Adrenal gland (tissue), 5 donors: ENCODE measurements around the gene MTX2.

Experiments used
- CTCF ChIP-seq, 6 experiments: fragments of 450-650 bp in 4 of 6; fragments of 200-600 bp in 2 of 6; sonication (generic) in 1 of 6; IDR thresholded peaks; 1 replicate in 5 of 6; 2 replicates in 1 of 6; pipeline versions ENCODE4 v1.5.1 to v1.8.0; 2016 to 2021; ENCODE audit warnings: antibody characterized with exemption in 6 of 6, mild to moderate bottlenecking in 2 of 6, moderate library complexity in 1 of 6
- POLR2A ChIP-seq, 2 donors: fragments of 450-650 bp; IDR thresholded peaks; one replicate each; pipeline ENCODE4 v1.6.1; 2017; ENCODE audit warnings: antibody characterized with exemption in 2 of 2, mild to moderate bottlenecking in 2 of 2, moderate library complexity in 1 of 2
- donor health status: DM: no; HTN: no; CAD: no.

DNA sequence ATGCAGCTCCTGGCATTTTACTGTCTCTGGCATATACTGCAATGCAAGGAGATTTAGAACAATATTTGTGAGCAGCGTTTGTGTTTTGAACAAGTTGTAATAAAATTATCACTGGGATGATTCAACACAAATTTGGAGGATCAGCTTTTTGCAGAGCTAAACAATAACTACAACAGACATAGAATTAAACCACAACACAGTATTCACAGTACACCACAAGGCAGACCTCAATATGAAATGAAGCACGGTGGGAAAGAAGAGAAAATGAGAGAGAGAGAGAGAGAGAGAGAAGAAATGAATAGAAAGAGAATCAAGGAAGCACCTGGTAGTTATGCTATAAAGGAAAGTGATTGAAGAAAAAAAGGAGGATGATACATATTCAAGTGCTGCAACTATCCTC, 41.4 kb upstream of the MTX2 start:
- TF ChIP-seq CTCF (IDR thresholded peaks at IDR 0.05) (no peak), POLR2A (IDR thresholded peaks at IDR 0.05) (no peak)
